T-cell (primary cell): ENCODE data around the gene ASTL. TPM values are rescaled to one million over a fixed set of nuclear protein-coding genes. Genes with fewer than 3 reads are reported as not detected.

Experiments used
- ATAC-seq, 4 experiments: fragments of 200-7000 bp in 3 of 4; fragments of 150-1000 bp in 1 of 4; cut with Tn5 transposase; replicated peaks in 1 of 4; 1 replicate in 3 of 4; 2 replicates in 1 of 4; pipeline ENCODE4 v1.10.0; 2021; ENCODE audit warnings: moderate library complexity in 3 of 4, mild to moderate bottlenecking in 2 of 4, moderate number of reproducible peaks in 1 of 4
- CTCF ChIA-PET, 2 donors: fragments of 300-600 bp; sonication (Branson Sonifier 250); formaldehyde crosslinking; loops; one replicate each; lab custom pipeline; 2022; ENCODE audit warnings: antibody characterized with exemption in 2 of 2; lab: Charles Lee
- POLR2A ChIA-PET, 2 donors: fragments of 300-600 bp; sonication (Branson Sonifier 250); formaldehyde crosslinking; loops; one replicate each; lab custom pipeline; 2022; ENCODE audit warnings: antibody characterized with exemption in 2 of 2; lab: Charles Lee
- DNase-seq, 35 experiments: peaks; one replicate each; pipeline versions ENCODE4 v3.0.0 to v3.0.0-alpha.2; 2013 to 2023
- H3K27ac ChIP-seq: one replicate; pipeline ENCODE4 v1.5.1; 2013; ENCODE audit warnings: low read length
- H3K27me3 ChIP-seq, 2 experiments: replicated peaks in 1 of 2; 1 replicate in 1 of 2; 2 replicates in 1 of 2; pipeline versions ENCODE4 v1.6.1 to v1.7.0; 2013; ENCODE audit warnings: low read length in 1 of 2, mixed read lengths in 1 of 2; ENCODE audit not compliant: control insufficient read depth in 2 of 2, insufficient read depth in 2 of 2; ENCODE audit errors: extremely low read depth in 1 of 2
- H3K36me3 ChIP-seq, 2 donors: 1 replicate in 1 of 2; 2 replicates in 1 of 2; pipeline versions ENCODE4 v1.6.1 to v1.7.0; 2013; ENCODE audit warnings: low read length in 1 of 2; ENCODE audit not compliant: control insufficient read depth in 2 of 2, insufficient read depth in 1 of 2; ENCODE audit errors: extremely low read depth in 1 of 2
- H3K4me1 ChIP-seq, 2 experiments: 1 replicate in 1 of 2; 2 replicates in 1 of 2; pipeline versions ENCODE4 v1.6.1 to v1.7.0; 2013; ENCODE audit warnings: low read length in 2 of 2, mixed read lengths in 1 of 2; ENCODE audit not compliant: insufficient read depth in 2 of 2, control insufficient read depth in 1 of 2; ENCODE audit errors: extremely low read depth in 1 of 2
- H3K4me3 ChIP-seq, 2 donors: 1 replicate in 1 of 2; 2 replicates in 1 of 2; pipeline versions ENCODE4 v1.5.1 to v1.7.0; 2013; ENCODE audit warnings: mild to moderate bottlenecking in 2 of 2, low read length in 1 of 2, moderate library complexity in 1 of 2; ENCODE audit not compliant: control insufficient read depth in 1 of 2; ENCODE audit errors: extremely low read depth in 1 of 2
- H3K9me3 ChIP-seq: 2 replicates; pipeline ENCODE4 v1.7.0; 2013
- H3K27ac Mint-ChIP-seq, 2 donors: one replicate each; pipeline ENCODE4 v1.8.0; 2020 to 2021; ENCODE audit warnings: mild to moderate bottlenecking in 2 of 2, mixed read lengths in 2 of 2
- H3K27me3 Mint-ChIP-seq, 2 donors: one replicate each; pipeline ENCODE4 v1.8.0; 2021 to 2022; ENCODE audit warnings: mixed read lengths in 2 of 2
- H3K36me3 Mint-ChIP-seq: one replicate; pipeline ENCODE4 v1.8.0; 2021; ENCODE audit warnings: mixed read lengths
- H3K4me1 Mint-ChIP-seq, 3 donors: one replicate each; pipeline ENCODE4 v1.8.0; 2020 to 2022; ENCODE audit warnings: mixed read lengths in 3 of 3, mild to moderate bottlenecking in 1 of 3
- H3K4me3 Mint-ChIP-seq, 3 donors: one replicate each; pipeline ENCODE4 v1.8.0; 2020 to 2022; ENCODE audit warnings: mild to moderate bottlenecking in 3 of 3, mixed read lengths in 3 of 3, moderate library complexity in 3 of 3
- H3K9me3 Mint-ChIP-seq, 3 donors: one replicate each; pipeline ENCODE4 v1.8.0; 2020 to 2022; ENCODE audit warnings: mixed read lengths in 3 of 3
- WGBS: methylation state at CpG from one replicate; pipeline ENCODE4 v1.1.5; 2013; ENCODE audit warnings: missing lambda C conversion rate; ENCODE audit not compliant: insufficient coverage; 5-methylcytosine and 5-hydroxymethylcytosine counted together
- total RNA-seq, 35 experiments: library from RNA in 6 of 35; stranded (reverse) in 6 of 35; fragments of 120-200 nt in 1 of 35; gene quantifications; one replicate each; pipeline versions ENCODE4 v1.2.1 to v1.2.4 and lab custom pipeline; 2013 to 2026

The ASTL gene
- total RNA-seq, 5 donors from 2014 or later (not counting 1 experiment from before 2014, with no cell fraction given), result 1.2 to 10.4 (median 1.4) TPM

DNA sequence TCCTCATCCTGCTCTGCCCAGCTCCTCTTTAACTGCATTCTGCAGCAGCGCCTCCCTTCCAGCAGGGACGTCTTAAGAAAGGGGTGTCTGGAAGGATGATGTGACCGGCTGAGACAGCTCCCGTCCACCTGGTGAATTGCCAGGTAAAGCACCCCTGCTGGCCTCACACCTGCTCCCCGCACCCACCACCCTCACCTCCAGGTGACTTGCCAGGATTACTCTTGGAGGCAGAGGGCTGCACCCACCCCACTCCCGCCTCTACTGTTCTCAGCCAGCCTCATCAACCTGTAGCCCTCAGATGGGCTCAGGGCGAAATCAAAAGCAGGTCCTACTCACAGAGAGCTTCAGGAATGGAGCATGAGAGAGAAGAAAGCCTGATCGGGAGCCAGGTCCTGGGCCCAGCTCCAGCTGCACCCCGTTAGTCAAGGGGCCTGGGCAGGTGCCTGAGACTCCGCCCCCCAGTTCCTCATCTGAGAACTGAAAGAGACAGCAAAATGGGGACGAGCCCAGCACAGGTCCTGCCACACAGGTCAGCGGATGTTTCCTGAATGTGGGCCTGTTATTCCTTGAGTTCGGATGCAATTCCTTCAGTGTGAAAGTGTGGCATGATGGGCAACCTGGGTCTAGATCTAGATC is 27.6 kb downstream of the ASTL start:
- WGBS, result 73% methylated on average over 9 of the region's 13 CpGs
- ChIA-PET CTCF (no interaction called here), POLR2A (no interaction called here)
- H3K4me3 ChIP-seq, result no peak overlapping the region
- no peaks in the 10 kb centered on the region for H3K36me3 ChIP-seq
- peaks cover 0 to 6% of the 10 kb centered on the region in 2 donors for H3K27me3 Mint-ChIP-seq
- no peak for DNase-seq
- H3K4me3 Mint-ChIP-seq, result no peak overlapping the region
- no peaks in the 10 kb centered on the region for H3K9me3 ChIP-seq
- no peak overlapping the region for H3K27ac ChIP-seq
- peaks cover 0 to under 1% of the 10 kb centered on the region in 2 experiments for H3K4me1 ChIP-seq
- H3K27ac Mint-ChIP-seq, result no peak overlapping the region
- no peak for ATAC-seq
- no peaks in the 10 kb centered on the region for H3K36me3 Mint-ChIP-seq
- H3K9me3 Mint-ChIP-seq, result peaks cover 0 to 2% (median 2%) of the 10 kb centered on the region in 3 donors
- H3K27me3 ChIP-seq, result peaks cover 0 to 28% of the 10 kb centered on the region in 2 experiments
- peaks cover 2 to 5% (median 5%) of the 10 kb centered on the region in 3 donors for H3K4me1 Mint-ChIP-seq

- no peak overlapping the region for H3K27ac Mint-ChIP-seq
- no peak overlapping the region for H3K4me3 ChIP-seq
- POLR2A ChIA-PET, result no interaction called here
- H3K27me3 ChIP-seq, result peaks cover 0 to 29% of the 10 kb centered on the region in 2 experiments
- H3K9me3 Mint-ChIP-seq, result peaks cover 0 to 9% (median 5%) of the 10 kb centered on the region in 3 donors
- no peaks in the 10 kb centered on the region for H3K36me3 ChIP-seq
- no peaks in the 10 kb centered on the region for H3K9me3 ChIP-seq
- DNase-seq (no peak), ATAC-seq (no peak)
- H3K4me1 Mint-ChIP-seq, result no peaks in the 10 kb centered on the region
- H3K4me1 ChIP-seq, result no peaks in the 10 kb centered on the region
- H3K27ac ChIP-seq, result no peak overlapping the region
- H3K36me3 Mint-ChIP-seq, result no peaks in the 10 kb centered on the region
- H3K27me3 Mint-ChIP-seq, result no peaks in the 10 kb centered on the region
- 77% methylated on average over 2 of the region's 3 CpGs for WGBS
- CTCF ChIA-PET, result no interaction called here
- no peak overlapping the region for H3K4me3 Mint-ChIP-seq
Observed at GRCh38 chr2:96109931-96110511, 28.3 kb downstream of the ASTL start.

- ChIA-PET POLR2A (no interaction called here), CTCF (interaction anchor here in 1 of 2 donors (0.6 kb wide), 1 partner anchor 39 kb away, joined by 3 read pairs; no protein-coding TSS in a partner anchor)
- H3K4me1 ChIP-seq, result no peaks in the 10 kb centered on the region
- H3K9me3 ChIP-seq, result no peaks in the 10 kb centered on the region
- no peak for ATAC-seq
- no peak overlapping the region for H3K4me3 ChIP-seq
- H3K27me3 Mint-ChIP-seq, result no peaks in the 10 kb centered on the region
- peaks cover 0 to 31% of the 10 kb centered on the region in 2 experiments for H3K27me3 ChIP-seq
- no peak overlapping the region for H3K4me3 Mint-ChIP-seq
- no peak overlapping the region for H3K27ac ChIP-seq
- no peak for DNase-seq
- no peaks in the 10 kb centered on the region for H3K36me3 ChIP-seq
- peaks cover 0 to 13% (median 5%) of the 10 kb centered on the region in 3 donors for H3K9me3 Mint-ChIP-seq
- 63% methylated on average over 3 of the region's 3 CpGs for WGBS
- no peaks in the 10 kb centered on the region for H3K36me3 Mint-ChIP-seq
- no peak overlapping the region for H3K27ac Mint-ChIP-seq
- no peaks in the 10 kb centered on the region for H3K4me1 Mint-ChIP-seq
Observed at GRCh38 chr2:96109361-96109680, 29.0 kb downstream of the ASTL start.

DNA sequence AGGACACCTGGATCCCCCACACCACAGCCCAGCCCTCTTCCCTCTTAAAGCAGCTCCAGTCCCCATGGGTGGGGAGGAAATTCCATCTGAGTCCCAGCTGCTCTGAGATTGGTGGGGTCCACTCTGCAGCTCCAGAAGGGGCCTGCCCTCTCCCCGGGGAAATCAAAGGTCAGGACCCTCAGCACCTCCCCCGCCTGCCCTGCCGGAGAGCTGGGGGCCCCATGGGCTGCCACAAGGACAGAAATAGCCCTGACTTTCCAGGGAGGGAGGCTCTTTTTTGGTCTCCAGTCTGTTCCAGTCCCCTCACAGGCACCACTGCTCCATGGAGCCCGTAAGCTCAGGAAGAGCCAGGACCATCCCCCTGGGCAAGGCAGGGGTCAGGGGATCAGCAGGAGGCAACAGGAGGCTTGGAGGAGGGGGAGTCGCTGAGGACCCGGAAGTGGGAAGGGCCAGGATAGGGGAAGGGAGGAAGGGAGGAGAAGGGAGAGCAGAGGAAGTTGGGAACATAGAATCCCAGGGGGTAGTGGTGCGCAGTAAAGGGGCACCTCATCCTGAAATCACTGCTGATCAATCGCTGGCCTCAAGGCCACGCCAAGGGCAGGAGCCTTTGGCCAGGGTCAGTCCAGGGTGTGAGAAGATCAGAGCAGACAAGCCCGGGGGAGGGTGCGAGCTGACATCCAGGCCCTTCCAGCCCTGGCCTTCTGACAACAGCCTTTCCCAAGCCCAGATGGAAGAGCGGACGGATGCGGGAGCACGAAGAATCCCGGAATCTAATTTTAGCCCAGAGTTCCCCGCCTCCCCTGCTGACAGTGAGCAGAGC is 29.6 kb downstream of the ASTL start:
- DNase-seq, result no peak

DNA sequence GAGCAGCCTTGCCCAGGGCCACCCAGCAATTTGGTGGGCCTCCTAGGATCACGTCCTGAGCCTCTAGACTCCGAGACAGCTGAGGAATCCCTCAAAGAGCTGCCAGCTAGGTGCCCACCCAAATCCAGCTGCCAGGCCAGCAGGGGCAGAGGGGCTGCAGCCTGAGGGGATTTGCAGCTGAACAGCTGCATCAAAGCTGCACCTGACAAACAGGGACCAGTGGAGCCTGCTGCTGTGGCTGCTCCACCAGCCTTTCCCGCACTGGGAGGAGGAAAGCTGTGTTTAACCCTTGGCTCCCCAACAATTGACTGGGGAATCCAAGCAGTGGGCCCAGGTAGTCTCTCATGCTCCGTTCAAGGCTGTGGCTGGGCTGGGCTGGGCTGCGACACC is 30.2 kb downstream of the ASTL start:
- Histone ChIP-seq H3K27ac (no peak overlapping the region), H3K4me1 (no peaks in the 10 kb centered on the region), H3K27me3 (peaks cover 0 to 31% of the 10 kb centered on the region in 2 experiments), H3K4me3 (no peak overlapping the region), H3K9me3 (no peaks in the 10 kb centered on the region), H3K36me3 (no peaks in the 10 kb centered on the region)
- Mint-ChIP-seq H3K9me3 (peaks cover 0 to 13% (median 5%) of the 10 kb centered on the region in 3 donors), H3K4me3 (no peak overlapping the region), H3K27me3 (no peaks in the 10 kb centered on the region), H3K4me1 (no peaks in the 10 kb centered on the region), H3K27ac (no peak overlapping the region), H3K36me3 (no peaks in the 10 kb centered on the region)
- 58% methylated on average over 3 of the region's 5 CpGs for WGBS
- DNase-seq (no peak), ATAC-seq (no peak)
- ChIA-PET CTCF (no interaction called here), POLR2A (no interaction called here)

More for the DNA sequence above, 29.6 kb downstream of the ASTL start:
- Mint-ChIP-seq H3K36me3 (no peaks in the 10 kb centered on the region), H3K4me1 (no peaks in the 10 kb centered on the region), H3K4me3 (no peak overlapping the region), H3K27ac (no peak overlapping the region), H3K27me3 (no peaks in the 10 kb centered on the region), H3K9me3 (peaks cover 0 to 13% (median 5%) of the 10 kb centered on the region in 3 donors)
- WGBS, result 76% methylated on average over 11 of the region's 17 CpGs
- peaks cover 0 to 31% of the 10 kb centered on the region in 2 experiments for H3K27me3 ChIP-seq
- H3K27ac ChIP-seq, result no peak overlapping the region
- ChIA-PET CTCF (interaction anchor here in 1 of 2 donors (0.6 kb wide), 1 partner anchor 40 kb away, joined by 3 read pairs; no protein-coding TSS in a partner anchor), POLR2A (no interaction called here)
- no peak overlapping the region for H3K4me3 ChIP-seq
- no peaks in the 10 kb centered on the region for H3K36me3 ChIP-seq
- ATAC-seq, result no peak
- no peaks in the 10 kb centered on the region for H3K4me1 ChIP-seq
- no peaks in the 10 kb centered on the region for H3K9me3 ChIP-seq

DNA sequence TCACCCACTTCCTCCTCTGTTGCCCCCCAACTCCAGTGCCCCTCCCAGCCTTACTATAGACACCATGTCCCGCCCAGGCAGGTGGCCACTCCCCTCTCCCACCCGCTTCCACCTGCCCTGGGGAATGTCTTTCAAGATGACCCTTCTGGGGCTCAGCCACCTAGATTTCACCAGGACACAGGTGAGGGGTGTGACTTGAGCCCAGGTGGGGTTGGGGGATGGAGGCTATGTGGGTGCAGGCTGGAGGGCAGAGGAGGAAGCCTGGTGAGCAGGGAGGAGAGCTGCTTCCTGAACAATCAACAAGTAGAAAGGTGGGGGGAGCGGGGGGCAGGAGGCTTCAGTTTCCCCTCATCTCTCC is 30.6 kb downstream of the ASTL start:
- no peaks in the 10 kb centered on the region for H3K27me3 Mint-ChIP-seq
- CTCF ChIA-PET, result no interaction called here
- H3K4me3 Mint-ChIP-seq, result no peak overlapping the region
- POLR2A ChIA-PET, result no interaction called here
- DNase-seq, result no peak
- WGBS, result no CpG with 5 or more reads among the region's 3 CpGs
- no peaks in the 10 kb centered on the region for H3K36me3 Mint-ChIP-seq
- no peaks in the 10 kb centered on the region for H3K4me1 Mint-ChIP-seq
- Histone ChIP-seq H3K9me3 (no peaks in the 10 kb centered on the region), H3K36me3 (no peaks in the 10 kb centered on the region), H3K27me3 (peaks cover 0 to 31% of the 10 kb centered on the region in 2 experiments), H3K27ac (no peak overlapping the region), H3K4me1 (no peaks in the 10 kb centered on the region), H3K4me3 (no peak overlapping the region)
- ATAC-seq, result no peak
- H3K27ac Mint-ChIP-seq, result no peak overlapping the region
- H3K9me3 Mint-ChIP-seq, result peaks cover 0 to 13% (median 5%) of the 10 kb centered on the region in 3 donors
